HEK293T (cell line): ENCODE measurements around the gene ODAD4.
A peak's percentile ranks its signal among the peaks of the same experiment; 100 is the strongest.

Experiments used
- CTCF ChIA-PET: fragments of 350-600 bp; formaldehyde crosslinking; extraction: SDS; loops from one replicate; lab custom pipeline; 2021; ENCODE audit warnings: antibody characterized with exemption, inconsistent platforms; lab: Yijun Ruan, JAX
- POLR2A ChIA-PET: fragments of 350-600 bp; formaldehyde crosslinking; extraction: SDS; loops from one replicate; lab custom pipeline; 2020; ENCODE audit warnings: antibody characterized with exemption, inconsistent platforms; lab: Yijun Ruan, JAX
- DNase-seq: peaks from one replicate; pipeline ENCODE4 v3.0.0; 2012; ENCODE audit warnings: mixed read lengths; ENCODE audit errors: extremely low spot score
- ARNT ChIP-seq: fragments of 450-650 bp; IDR thresholded peaks from 2 replicates; pipeline ENCODE4 v1.6.1; 2017; ENCODE audit warnings: mild to moderate bottlenecking
- BHLHE40 ChIP-seq: fragments of 450-650 bp; IDR thresholded peaks from 2 replicates; pipeline ENCODE4 v1.6.1; 2016; ENCODE audit warnings: mild to moderate bottlenecking, moderate library complexity, borderline replicate concordance
- CTBP1 ChIP-seq: fragments of 450-650 bp; IDR thresholded peaks from 2 replicates; pipeline ENCODE4 v1.6.1; 2016; ENCODE audit warnings: borderline replicate concordance
- ELF4 ChIP-seq: fragments of 450-650 bp; IDR thresholded peaks from 2 replicates; pipeline ENCODE4 v1.6.1; 2017; ENCODE audit warnings: antibody characterized with exemption
- FOXA1 ChIP-seq: fragments of 450-650 bp; IDR thresholded peaks from 2 replicates; pipeline ENCODE4 v1.6.1; 2016; ENCODE audit warnings: mild to moderate bottlenecking
- FOXK2 ChIP-seq: fragments of 450-650 bp; IDR thresholded peaks from 2 replicates; pipeline ENCODE4 v1.6.1; 2016; ENCODE audit warnings: mild to moderate bottlenecking
- FOXM1 ChIP-seq: fragments of 450-650 bp; IDR thresholded peaks from 2 replicates; pipeline ENCODE4 v1.6.1; 2017; ENCODE audit warnings: mild to moderate bottlenecking, borderline replicate concordance
- HDGF ChIP-seq: fragments of 450-650 bp; IDR thresholded peaks from 2 replicates; pipeline ENCODE4 v1.6.1; 2017; ENCODE audit warnings: antibody characterized with exemption, borderline replicate concordance
- L3MBTL2 ChIP-seq: fragments of 450-650 bp; conservative IDR thresholded peaks from 2 replicates; pipeline ENCODE4 v1.6.1; 2016; ENCODE audit warnings: mild to moderate bottlenecking
- LEF1 ChIP-seq: fragments of 450-650 bp; IDR thresholded peaks from 2 replicates; pipeline ENCODE4 v1.6.1; 2017; ENCODE audit warnings: mild to moderate bottlenecking, borderline replicate concordance
- NFRKB ChIP-seq: fragments of 450-650 bp; IDR thresholded peaks from 2 replicates; pipeline ENCODE4 v1.6.1; 2016; ENCODE audit warnings: mild to moderate bottlenecking, moderate library complexity
- SP1 ChIP-seq: fragments of 450-650 bp; IDR thresholded peaks from 2 replicates; pipeline ENCODE4 v1.6.1; 2017
- SUZ12 ChIP-seq: fragments of 450-650 bp; IDR thresholded peaks from 2 replicates; pipeline ENCODE4 v1.6.1; 2016; ENCODE audit warnings: mild to moderate bottlenecking
- TARDBP ChIP-seq: fragments of 450-650 bp; IDR thresholded peaks from 2 replicates; pipeline ENCODE4 v1.6.1; 2016
- ZNF384 ChIP-seq: fragments of 450-650 bp; IDR thresholded peaks from 2 replicates; pipeline ENCODE4 v1.6.1; 2016
- TF ChIP-seq, protein P1 (sequence below): fragments of 450-650 bp; IDR thresholded peaks from 2 replicates; pipeline ENCODE4 v1.6.1; 2016

The ODAD4 gene, protein sequence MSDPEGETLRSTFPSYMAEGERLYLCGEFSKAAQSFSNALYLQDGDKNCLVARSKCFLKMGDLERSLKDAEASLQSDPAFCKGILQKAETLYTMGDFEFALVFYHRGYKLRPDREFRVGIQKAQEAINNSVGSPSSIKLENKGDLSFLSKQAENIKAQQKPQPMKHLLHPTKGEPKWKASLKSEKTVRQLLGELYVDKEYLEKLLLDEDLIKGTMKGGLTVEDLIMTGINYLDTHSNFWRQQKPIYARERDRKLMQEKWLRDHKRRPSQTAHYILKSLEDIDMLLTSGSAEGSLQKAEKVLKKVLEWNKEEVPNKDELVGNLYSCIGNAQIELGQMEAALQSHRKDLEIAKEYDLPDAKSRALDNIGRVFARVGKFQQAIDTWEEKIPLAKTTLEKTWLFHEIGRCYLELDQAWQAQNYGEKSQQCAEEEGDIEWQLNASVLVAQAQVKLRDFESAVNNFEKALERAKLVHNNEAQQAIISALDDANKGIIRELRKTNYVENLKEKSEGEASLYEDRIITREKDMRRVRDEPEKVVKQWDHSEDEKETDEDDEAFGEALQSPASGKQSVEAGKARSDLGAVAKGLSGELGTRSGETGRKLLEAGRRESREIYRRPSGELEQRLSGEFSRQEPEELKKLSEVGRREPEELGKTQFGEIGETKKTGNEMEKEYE

DNA sequence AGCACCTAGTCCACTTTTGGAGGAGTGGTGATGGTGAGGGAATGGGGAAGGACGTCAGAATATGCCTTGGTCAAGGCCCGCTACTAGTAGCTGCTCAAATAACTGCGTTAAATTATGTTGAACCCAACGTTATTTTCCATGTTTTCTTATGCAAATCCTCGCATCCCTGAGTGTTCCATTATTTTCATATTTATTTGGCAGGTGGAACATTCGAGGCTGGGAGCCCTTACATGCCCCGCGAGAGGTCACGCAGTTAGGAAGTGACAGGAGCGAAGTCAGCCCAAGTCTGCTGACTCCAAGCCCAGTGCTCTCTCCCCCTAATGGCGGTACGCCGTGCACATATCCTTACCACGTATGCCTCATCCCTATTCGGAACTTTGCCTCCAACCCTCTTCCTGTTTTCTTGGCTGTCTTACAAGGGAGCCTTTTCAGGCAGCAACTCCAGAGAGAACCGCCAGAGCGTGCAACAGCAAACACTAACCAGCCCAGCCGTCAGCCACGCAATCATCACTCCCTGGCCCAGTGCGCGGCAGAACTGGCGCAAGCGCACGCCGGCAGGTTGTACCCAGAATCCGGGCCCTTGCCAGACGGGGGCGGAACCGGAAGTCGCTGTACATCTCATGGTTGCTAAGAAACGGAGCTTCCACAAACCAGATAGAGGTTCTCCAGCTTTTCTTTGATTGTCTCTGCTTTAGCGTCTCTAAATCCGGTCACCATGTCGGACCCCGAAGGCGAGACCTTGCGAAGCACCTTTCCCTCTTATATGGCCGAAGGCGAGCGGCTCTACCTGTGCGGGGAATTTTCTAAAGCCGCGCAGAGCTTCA is at the start of gene ODAD4:
Gene ODAD4 (plus strand): TSS at position 609 of the 824 bp plus-strand sequence. CDS start 107 bp downstream, at position 716.
- TF ChIP-seq SUZ12, result no peak
- no peak for TF ChIP-seq SP1
- no peak for TF ChIP-seq CTBP1
- peak; percentile 87 for TF ChIP-seq ELF4
- no peak for TF ChIP-seq ZNF384
- TF ChIP-seq ARNT, result no peak
- TF ChIP-seq, protein P1, sequence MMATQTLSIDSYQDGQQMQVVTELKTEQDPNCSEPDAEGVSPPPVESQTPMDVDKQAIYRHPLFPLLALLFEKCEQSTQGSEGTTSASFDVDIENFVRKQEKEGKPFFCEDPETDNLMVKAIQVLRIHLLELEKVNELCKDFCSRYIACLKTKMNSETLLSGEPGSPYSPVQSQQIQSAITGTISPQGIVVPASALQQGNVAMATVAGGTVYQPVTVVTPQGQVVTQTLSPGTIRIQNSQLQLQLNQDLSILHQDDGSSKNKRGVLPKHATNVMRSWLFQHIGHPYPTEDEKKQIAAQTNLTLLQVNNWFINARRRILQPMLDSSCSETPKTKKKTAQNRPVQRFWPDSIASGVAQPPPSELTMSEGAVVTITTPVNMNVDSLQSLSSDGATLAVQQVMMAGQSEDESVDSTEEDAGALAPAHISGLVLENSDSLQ, result peak; percentile 90
- TF ChIP-seq FOXA1, result no peak
- no peak for TF ChIP-seq NFRKB
- no peak for TF ChIP-seq HDGF
- TF ChIP-seq TARDBP, result no peak
- no peak for TF ChIP-seq FOXM1
- TF ChIP-seq L3MBTL2, result peak; percentile 65
- no peak for TF ChIP-seq FOXK2
- TF ChIP-seq LEF1, result no peak
- ChIA-PET POLR2A (interaction anchor here (0.5 to 6.6 kb wide), 44 partner anchors 9 to 272 kb away, joined by 3 to 148 read pairs (median 5); partner anchors contain the start of genes ACLY, CNP, DNAJC7 and EIF1), CTCF (interaction anchor here (0.6 to 2.5 kb wide), 12 partner anchors 8 to 272 kb away, joined by 3 to 12 read pairs (median 3); partner anchors contain the start of gene ACLY)
- peak; percentile 99 for DNase-seq

DNA sequence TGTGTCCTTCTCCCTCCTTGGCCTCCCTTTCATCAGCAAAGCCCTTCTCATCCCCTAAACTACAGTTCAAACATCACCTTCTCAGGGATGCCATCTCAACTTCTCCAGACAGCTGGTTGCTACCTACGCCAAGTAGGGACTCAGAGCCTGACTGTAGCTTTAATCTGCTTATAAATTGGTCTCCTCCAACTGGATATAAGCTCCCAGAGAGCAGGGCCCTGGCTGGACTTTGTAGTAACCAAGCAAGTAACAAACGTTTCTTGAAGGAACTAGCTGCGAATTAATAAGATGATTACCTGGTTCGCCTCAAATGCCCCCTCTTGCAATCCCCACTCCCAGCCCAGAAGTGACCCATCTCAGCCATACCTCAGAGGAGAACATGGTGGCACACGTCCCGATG is 47.7 kb upstream of the ODAD4 start:
- TF ChIP-seq ELF4 (no peak), TARDBP (no peak), L3MBTL2 (no peak)
- CTCF ChIA-PET, result interaction anchor here (1.1 to 1.8 kb wide), 2 partner anchors 96 to 146 kb away, joined by 3 to 5 read pairs; partner anchors contain the start of gene JUP
- no peak for DNase-seq
- POLR2A ChIA-PET, result no interaction called here

GRCh38 chr17:41885733-41886132 is 44.7 kb upstream of the ODAD4 start:
- TF ChIP-seq FOXK2 (no peak), SP1 (no peak), BHLHE40 (no peak), SUZ12 (no peak), HDGF (no peak), FOXM1 (no peak), L3MBTL2 (no peak), LEF1 (no peak), CTBP1 (no peak), NFRKB (no peak), TARDBP (no peak), ELF4 (no peak)
- TF ChIP-seq, protein P1, result no peak
- POLR2A ChIA-PET, result interaction anchor here (1.0 kb wide), 1 partner anchor 44 kb away, joined by 5 read pairs; the partner anchor contains the start of gene ODAD4
- DNase-seq, result peak; percentile 54
- CTCF ChIA-PET, result interaction anchor here (1.0 to 1.2 kb wide), 2 partner anchors 150 to 223 kb away, joined by 3 read pairs; no protein-coding TSS in a partner anchor

DNA sequence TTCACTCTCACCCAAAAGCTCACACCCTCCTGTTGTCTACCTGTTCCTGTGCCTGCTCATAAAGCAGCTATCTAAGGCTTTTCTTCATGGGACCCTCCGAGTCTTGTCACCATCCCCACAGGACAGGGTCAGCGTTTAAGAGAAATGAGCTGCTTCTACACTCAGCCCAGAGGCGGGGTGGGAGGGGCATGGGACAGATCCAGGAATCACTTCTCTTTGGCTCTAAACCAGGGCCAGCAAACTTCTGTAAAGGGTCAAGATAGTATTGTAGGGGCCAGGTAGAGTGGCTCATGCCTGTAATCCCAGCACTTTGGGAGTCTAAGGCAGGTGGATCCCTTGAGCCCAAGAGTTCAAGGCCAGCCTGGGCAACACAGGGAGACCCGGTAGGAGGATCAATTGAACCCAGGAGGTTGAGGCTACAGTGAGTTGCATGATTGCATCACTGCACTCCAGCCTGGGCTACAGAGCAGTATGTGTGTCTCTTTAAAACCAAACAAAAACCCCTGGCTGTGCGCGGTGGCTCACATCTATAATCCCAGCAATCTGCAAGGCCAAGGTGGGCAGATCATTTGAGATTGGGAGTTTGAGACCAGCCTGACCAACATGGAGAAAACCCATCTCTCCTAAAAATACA is 42.0 kb upstream of the ODAD4 start:
- DNase-seq, result no peak
- CTCF ChIA-PET, result no interaction called here
- TF ChIP-seq SUZ12 (no peak), TARDBP (no peak)
- TF ChIP-seq, protein P1, result no peak
- POLR2A ChIA-PET, result interaction anchor here (0.7 to 1.5 kb wide), 2 partner anchors 31 to 200 kb away, joined by 4 to 5 read pairs; partner anchors contain the start of genes ACLY and EIF1
